OCI-LY7 (cell line): ENCODE measurements around the gene FBXL17.

Experiments
- EZH2phosphoT487 ChIP-seq: fragments of 200-600 bp; sonication (generic); IDR thresholded peaks from 2 replicates; pipeline ENCODE4 v1.6.1; 2018; ENCODE audit warnings: low read depth, borderline replicate concordance, mild to moderate bottlenecking, mixed run types, antibody characterized with exemption, low read length, moderate library complexity, mixed read lengths
- TF ChIP-seq, protein P1 (sequence below): fragments of 200-600 bp; sonication (generic); conservative IDR thresholded peaks from 2 replicates; pipeline ENCODE4 v1.5.1; 2014; ENCODE audit warnings: mild to moderate bottlenecking, antibody characterized with exemption, low read length, moderate library complexity, mixed read lengths

DNA sequence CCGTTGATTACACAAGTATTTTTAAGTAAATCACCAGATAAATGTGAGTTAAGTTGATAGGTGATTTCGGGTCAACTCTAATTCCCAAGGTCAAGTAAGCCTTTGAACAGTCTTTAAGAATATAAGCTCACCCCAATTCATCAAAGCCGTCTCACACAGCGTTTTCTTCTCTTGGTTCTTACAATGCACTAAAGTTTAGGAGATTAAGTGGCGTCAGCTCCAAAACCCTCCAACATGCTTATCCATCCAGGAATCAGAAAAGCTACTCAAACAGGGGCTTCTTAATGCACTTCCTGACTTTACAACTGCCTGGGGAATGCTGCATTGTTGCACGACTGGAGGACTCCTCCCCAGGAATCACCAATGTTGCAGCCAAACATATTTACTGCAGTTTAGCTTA is 505.0 kb downstream of the FBXL17 start:
- TF ChIP-seq, protein P1, sequence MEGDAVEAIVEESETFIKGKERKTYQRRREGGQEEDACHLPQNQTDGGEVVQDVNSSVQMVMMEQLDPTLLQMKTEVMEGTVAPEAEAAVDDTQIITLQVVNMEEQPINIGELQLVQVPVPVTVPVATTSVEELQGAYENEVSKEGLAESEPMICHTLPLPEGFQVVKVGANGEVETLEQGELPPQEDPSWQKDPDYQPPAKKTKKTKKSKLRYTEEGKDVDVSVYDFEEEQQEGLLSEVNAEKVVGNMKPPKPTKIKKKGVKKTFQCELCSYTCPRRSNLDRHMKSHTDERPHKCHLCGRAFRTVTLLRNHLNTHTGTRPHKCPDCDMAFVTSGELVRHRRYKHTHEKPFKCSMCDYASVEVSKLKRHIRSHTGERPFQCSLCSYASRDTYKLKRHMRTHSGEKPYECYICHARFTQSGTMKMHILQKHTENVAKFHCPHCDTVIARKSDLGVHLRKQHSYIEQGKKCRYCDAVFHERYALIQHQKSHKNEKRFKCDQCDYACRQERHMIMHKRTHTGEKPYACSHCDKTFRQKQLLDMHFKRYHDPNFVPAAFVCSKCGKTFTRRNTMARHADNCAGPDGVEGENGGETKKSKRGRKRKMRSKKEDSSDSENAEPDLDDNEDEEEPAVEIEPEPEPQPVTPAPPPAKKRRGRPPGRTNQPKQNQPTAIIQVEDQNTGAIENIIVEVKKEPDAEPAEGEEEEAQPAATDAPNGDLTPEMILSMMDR: no peak
- no peak for TF ChIP-seq EZH2phosphoT487
